HS-5 (cell line): Measurements from ENCODE around the gene HOXA5.

Source experiments
- DNase-seq: peaks from one replicate; pipeline ENCODE4 v3.0.0-alpha.2; 2012; ENCODE audit warnings: low read depth

Gene HOXA5

GRCh38 chr7:27182285-27182841 is 38.9 kb upstream of the HOXA5 start:
- no peak for DNase-seq

DNA sequence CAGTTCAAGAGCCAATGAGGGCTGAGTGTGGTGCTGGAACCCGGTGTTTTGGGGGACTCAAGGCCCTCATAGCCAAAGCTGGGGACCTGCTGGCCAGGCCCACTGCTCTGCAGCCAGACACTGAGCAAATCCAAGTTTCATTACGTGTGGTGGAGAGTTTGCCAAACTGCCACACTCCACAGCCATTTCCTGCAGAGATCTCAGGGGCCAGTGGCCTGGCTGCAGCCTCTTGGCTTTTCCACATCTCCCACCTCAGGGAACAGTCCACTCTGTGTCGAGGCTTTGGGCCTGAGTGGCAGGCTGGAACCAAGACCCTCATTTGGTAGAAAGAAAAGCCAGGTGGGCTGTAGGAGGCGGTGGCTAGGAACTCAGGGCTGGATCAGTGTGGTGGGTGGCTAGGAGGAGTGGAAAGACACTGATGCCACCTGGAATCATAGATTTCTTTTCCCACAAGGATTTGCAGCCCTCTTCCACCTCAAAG is 38.4 kb upstream of the HOXA5 start:
- no peak for DNase-seq

DNA sequence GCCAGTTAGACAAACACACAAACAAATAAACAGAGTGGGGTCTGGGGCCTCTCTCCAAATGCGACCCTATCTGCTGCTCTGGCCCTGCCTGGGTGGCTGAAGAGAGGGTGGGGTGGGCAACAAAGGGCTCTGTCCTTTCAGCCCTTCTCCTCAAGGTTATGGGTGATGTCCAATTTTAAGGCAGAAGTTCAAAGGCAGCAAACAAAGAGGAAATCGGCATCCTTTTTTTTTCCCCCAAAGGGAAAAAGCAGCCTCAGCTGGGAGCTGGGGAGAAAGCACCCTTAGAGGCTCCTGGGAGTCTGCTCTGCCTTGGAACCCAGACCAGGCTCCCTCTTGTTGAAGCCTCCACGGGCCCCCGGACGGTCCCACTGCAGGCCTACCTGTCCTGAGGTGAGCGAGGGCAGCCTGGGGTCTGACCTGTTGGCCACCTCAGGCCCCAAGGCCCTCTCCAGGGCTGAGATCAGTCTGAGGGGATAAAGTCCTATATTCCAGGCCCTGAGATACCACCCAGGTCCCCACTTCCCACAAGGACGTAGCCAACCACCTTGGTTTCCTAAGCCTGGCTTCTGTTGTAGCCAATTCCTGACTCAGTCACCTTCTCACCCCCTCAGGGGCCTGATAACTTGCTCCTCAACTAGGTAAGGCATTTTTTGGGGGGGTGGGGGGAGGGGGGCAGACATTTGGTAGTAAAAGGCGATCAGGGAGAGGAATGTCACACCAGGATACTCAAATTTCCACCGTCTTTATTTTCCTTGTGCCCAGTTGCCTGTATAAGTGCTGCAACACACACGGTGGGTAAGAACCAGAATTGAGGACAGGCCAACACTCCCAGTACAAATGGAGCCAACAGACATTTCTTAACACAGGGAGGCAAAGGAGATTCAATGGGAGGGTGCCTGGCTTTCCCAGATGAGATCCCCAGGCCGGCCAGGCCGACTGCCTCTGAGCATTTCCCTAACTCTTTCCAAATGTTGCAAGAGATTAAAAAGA is 37.2 kb upstream of the HOXA5 start:
- no peak for DNase-seq

DNA sequence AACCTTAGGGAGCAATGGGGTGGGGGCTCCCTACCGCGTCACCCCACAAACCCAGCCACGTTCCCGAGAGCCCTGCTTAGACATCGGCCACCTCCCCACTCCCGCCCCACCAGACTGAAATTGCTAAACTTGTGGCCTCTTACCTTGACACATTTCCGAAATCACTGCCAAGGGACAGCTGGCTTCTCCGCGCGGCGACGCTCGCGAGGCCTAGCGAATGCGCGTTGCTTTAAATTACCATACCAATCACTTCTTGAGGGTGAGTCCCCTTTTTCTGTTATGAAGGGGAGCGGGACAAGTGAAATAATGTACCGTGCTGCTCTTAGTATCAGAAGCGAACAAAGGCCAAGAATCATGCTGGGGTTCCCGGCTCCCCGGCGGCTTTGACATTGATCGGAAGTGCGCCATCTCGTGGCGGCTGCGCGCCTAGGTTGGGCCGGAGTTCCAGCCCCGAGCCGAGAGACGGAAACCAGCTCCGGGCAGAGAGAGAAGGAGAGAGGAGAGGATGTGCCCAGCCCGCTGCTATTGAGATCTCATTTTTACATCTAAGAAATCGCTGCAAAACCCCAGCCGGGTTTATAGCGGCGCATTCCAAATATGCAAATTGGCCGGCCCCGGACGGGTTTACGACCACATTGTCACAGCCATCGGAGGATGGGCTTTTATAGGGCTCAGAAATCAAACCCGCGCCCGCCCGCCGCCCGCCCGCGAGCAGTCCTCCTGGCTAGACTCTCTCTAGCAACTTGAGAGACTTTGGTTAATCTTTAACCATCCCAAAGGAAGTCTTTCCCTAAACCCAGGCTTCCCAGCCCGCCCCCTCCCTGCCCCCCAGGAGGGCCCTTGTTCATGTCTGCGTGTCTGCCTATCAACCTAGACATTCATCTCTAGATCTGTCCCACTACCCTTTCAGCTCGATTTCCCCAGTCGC is 36.3 kb upstream of the HOXA5 start:
- DNase-seq, result no peak

DNA sequence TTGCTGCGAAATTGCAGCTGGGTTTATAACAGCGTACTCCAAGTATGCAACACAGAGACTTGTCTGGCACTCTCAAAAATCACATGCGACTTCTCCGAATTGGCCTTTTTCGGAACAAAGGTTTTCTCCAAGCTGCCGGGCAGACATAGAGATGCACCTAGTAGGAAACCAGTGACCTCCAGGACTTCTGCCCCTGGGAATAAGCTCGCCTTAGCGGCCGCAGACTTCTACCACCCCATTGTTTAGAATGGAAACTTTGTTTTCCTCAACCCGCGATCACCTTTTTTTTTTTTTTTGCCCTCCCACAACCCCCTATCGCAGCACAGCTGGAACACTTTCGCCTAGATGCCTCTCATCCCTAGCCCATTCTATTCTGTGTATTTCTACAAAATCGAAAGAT is 35.5 kb upstream of the HOXA5 start:
- DNase-seq, result no peak

DNA sequence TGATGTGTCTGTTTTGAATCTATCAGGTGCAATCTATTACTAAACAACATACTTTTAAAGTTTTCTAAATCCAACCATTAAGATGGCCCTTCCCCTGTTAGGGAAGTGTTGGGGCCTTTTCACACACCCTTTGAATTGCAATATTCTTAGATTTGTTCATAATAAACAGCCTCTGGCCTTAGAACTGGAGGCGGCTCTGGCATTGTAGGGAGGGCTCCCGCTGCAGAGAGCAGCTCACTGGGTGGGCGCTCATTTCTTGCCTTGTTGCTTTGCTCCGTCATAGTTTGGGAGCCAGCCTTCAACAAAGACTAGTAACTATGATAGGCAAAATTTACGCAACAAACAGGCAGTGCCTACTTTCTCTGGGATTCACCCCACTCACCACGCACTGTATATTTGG is 34.9 kb upstream of the HOXA5 start:
- no peak for DNase-seq

DNA sequence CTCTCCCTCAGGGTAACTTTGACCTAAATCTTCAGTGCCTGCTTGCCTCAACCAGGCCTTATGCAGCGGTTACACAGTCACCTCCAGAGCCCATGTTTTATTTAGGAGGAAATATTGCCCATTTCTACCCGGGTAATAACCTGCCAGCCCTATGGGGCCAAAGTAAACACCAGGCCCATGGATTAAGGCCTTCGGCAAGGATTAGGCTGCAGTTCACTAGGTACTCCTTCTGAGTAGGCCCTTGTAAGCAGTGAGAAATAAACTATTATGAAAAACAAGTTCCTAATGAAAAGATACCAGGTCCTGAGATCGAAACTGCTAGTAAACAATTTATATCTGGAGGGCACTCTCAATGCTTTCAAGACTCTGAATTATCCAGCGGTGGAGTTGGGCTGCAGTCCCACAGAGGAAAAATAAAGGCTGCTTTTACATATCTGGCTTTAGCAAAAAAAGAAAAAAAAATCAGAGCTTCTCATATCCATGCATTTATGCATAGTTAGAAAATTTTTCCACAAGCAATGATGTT is 34.4 kb upstream of the HOXA5 start:
- no peak for DNase-seq

- DNase-seq, result no peak
Observed at GRCh38 chr7:27176962-27177794, 33.7 kb upstream of the HOXA5 start.

DNA sequence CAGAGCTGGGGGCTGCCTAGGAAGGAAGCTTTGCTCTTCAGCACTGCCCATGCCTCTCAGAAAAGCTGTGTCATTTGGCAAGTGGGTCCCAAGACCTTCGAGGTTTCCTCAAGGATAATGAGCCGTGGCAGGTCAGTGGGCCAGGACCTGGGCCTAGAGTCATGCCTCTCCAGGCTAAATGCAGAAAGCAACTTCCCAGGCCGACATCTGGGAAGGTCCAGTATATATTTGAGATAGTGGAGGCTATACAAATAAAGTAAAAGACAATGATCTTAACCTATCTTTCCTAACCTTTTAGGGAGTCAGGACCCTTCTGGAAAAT is 33.0 kb upstream of the HOXA5 start:
- no peak for DNase-seq

DNA sequence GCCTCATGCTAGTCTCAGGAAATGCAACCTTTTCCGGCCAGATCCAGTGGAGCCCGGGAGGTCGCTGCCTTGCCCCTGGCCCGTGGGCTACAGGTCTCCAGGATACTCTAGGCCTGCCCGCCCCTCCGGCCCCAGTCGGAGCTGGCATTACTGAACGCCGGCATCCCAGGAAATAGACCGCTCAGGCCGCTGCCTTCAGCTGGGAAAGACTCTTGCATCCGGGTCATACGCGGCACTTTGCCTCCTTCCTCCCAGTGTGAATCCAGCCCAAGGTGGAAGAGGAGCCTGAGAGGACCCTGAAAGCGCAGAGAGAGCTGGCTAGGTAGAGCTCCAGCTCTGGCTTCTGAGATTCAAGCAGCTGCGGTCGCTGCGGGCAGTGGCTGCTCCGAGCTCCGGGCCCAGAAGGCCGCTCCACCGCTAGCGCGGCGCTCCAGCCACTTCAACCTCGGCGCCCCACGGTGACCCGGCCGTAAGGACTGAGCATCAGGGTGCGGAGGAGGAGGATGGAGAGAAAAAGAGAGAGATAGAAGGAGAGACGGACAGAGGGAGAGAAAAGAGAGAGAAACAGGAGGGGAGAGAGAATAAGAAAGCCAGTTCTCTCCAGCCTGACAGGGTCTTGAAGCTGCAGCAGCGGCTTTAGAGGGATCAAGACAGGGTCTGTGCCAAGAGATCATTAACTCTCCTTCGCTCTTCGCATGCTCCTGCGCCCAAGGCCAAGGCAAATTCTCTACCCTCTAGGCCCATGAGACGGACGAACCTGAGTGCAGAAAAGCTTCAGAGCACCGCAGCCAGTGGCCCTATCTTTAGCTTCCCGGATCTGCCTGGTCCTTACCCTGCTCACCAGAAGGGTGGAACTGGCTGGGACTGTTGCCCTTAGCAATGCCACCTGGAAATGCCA is 32.4 kb upstream of the HOXA5 start:
- no peak for DNase-seq

DNA sequence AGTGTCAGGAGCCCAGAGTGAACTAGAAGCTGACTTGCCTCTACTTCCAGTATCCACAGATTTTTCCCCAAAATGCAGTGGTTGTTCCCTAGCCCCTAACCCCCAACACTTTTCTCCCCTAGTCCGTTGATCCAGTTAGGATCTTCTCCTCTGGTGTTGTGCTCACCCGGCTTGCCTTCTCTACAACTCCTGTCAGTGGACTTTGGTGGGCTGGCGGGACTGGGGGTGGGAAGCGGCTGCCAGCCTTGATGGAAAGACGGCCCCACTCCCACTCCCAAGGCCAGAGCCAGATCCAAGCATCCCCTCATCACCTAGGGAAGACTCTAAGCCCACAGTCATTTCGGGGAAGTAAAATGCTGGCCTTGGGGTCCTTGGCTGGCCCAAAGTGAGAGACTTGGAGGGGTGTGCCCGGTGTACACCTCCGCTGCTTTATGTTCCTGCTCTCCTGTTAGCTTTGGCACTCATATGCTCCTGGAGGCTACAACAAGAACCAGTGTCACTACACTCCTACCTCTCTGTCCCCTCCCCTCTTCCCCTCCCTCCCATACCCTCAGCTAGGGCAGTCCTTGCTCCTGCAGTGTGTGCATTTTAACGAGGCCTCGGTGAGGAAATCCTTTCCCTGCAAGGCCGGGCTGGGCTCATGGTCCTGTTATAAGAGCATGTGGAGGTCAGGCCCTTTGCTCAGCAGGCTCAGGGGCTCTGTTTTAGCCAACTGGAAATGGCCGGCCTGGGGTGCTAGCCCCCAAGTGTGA is 31.6 kb upstream of the HOXA5 start:
- DNase-seq, result no peak

DNA sequence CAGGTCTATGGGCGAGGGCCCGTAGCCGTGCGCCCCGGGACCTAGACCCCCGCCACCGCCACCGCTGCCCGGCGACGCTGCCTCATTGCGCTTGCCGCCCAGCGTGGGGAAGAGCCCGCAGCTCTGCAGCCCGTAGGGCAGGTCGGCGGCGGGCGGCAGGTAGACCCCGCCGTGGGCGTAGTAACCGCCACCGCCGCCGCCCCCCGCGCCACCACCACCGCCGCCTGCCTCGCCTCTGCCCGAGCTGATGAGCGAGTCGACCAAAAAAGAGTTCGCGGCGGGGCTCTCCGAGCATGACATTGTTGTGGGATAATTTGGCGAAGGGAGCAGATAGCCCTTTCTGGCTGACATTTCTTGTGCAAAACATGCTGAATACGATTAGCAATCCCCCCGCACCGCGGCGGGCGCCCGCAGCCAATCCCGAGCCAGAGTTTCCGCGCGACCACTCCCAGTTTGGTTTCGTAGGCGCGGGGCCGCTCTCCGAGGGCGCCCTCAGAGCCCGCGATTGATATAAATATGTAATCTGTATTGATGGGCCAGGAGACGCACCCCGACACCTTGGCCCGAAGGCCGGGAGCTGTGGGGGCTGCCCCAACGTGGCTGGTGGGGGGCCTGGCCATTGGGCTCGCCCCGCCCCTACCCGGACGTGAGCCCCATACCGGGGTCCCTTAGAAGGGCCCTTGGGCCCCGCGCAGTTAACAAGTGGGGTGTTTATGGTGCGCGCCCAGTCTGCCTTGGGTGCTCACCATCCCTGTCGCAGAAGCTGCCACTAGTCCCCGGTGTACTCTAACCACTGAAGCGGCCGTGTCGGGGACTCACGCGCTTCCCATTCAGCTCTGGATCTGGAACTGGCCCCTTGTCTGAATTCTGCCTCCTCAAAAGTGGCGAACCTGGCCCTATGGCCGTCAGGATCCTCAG is 30.7 kb upstream of the HOXA5 start, which contains the start of gene HOXA10:
TSS of gene HOXA10 (minus strand) at position 365 of the 918 bp plus-strand sequence. CDS start at position 351, 14 bp downstream.
- no peak for DNase-seq

DNA sequence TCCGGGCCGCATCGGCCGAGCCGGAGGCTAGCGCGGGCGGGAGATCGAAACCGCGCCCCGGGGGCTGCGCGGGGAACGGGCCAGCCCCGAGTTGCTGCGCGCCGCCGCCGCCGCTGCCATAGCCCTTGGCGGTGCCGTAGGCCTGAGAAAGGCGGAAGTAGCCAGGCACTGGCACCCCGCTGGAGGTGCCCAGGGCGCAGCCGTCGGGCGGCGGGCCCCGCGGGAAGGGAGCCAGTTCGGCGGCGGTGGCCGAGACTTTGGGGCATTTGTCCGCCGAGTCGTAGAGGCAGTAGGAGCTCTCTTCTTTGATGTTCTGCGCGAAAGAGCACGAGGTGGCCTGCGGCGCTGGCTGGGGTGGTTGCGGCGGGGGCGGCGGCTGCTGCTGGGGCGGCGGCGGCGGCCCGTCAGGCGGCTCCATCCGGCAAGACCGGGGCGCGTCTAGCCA is 30.1 kb upstream of the HOXA5 start:
- DNase-seq, result no peak

GRCh38 chr7:27172823-27173510 is 29.5 kb upstream of the HOXA5 start:
- peak; percentile 49 for DNase-seq

DNA sequence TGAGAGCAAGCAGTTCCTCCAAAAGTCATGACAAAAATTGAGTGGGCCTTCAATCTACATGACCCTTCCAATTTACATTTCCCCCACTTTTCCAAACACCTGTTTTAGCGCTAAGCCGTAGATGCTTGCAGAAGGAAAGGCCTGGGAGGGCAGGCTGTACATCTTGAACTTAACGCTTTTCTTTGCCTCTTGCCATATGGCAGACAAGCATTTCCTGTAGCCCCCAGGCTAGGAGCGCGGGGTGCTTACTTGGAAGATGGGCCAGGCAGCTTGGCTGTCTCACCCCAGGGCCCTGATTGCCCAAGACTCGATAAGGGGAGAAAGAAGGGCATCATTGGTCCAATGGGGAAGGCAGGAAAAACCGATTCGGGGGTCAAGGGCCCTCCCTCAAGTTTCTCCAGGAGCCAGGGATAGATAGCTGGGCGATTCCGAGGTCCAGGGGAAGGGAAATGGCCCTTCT is 28.9 kb upstream of the HOXA5 start:
- no peak for DNase-seq

DNA sequence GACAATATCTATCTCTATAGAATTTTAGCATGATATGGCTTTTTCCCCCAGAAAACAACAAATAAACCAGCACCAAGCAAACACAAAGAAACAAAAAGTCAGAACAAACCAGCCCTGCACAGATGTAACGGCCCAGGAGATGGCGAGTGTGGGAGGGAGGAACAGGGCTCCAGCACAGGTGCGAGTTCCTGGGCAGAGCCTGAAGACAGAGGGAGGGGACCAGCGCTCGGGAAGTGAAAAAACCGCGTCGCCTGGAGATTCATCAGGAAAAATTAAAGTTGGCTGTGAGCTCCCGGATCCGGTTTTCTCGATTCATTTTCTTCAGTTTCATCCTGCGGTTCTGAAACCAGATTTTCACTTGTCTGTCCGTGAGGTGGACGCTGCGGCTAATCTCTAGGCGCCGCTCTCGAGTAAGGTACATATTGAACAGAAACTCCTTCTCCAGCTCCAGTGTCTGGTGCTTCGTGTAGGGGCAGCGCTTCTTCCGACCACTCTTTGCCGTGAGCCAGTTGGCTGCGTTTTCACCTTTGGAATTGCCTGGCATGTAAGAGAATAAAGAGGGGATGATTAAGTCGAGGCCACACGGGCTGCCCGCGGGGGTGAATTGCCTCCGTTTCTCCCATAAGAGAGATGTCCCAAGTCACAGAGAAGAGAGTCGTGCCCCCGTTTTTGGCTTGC is 28.3 kb upstream of the HOXA5 start:
- DNase-seq, result peak; percentile 43

DNA sequence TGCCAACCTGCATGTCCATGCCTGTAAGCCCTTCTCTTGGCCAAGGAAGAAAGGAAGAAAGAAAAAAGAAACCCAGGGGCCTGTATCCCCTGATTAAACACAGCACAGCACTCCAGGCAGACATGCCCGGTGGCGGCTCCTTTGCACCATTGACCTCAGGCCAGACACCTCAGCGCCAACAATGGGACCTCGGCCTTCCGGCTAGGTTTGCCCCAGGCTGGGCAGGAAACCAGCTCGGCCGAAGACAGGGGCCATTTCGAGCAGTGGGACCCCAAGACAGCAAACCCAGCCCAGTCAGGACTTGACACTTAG is 27.8 kb upstream of the HOXA5 start:
- DNase-seq, result no peak
